Measurements from ENCODE around the gene SCMH1.

Gene SCMH1

GRCh38 chr1:40987439-40988276 lies 254.4 kb downstream of the SCMH1 start:
- DNase-seq, result no peak

GRCh38 chr1:40986956-40987355 lies 255.2 kb downstream of the SCMH1 start:
- peak; percentile 62 for DNase-seq

- no peak for DNase-seq
Measured at GRCh38 chr1:40986328-40986783, 255.8 kb downstream of the SCMH1 start.

- no peak for DNase-seq
Measured at GRCh38 chr1:40985875-40986274, 256.2 kb downstream of the SCMH1 start.

GRCh38 chr1:40985161-40985560 lies 256.9 kb downstream of the SCMH1 start:
- DNase-seq, result no peak

- no peak for DNase-seq
Measured at GRCh38 chr1:40984531-40984930, 257.6 kb downstream of the SCMH1 start.

GRCh38 chr1:40984066-40984465 lies 258.0 kb downstream of the SCMH1 start:
- DNase-seq, result no peak

GRCh38 chr1:40983286-40983685 lies 258.8 kb downstream of the SCMH1 start:
- no peak for DNase-seq

- no peak for DNase-seq
Measured at GRCh38 chr1:40982721-40983120, 259.4 kb downstream of the SCMH1 start.

GRCh38 chr1:40981691-40982448 lies 260.2 kb downstream of the SCMH1 start:
- peak; percentile 53 for DNase-seq

GRCh38 chr1:40980453-40981121 lies 261.5 kb downstream of the SCMH1 start:
- DNase-seq, result no peak

- no peak for DNase-seq
Measured at GRCh38 chr1:40980068-40980452, 262.0 kb downstream of the SCMH1 start.

- DNase-seq, result peak; percentile 97
Measured at GRCh38 chr1:40979241-40980067, 262.7 kb downstream of the SCMH1 start, which contains the start of gene CTPS1. CTPS1 (plus strand) TSS chr1:40979696; CDS start chr1:40983291, 3,595 bp downstream.

GRCh38 chr1:40978886-40979240 lies 263.2 kb downstream of the SCMH1 start:
- no peak for DNase-seq

GRCh38 chr1:40977716-40978115 lies 264.4 kb downstream of the SCMH1 start:
- no peak for DNase-seq
